Astrocyte (in vitro differentiated cells and primary cell): ENCODE data around the gene SST.

Source experiments
- EZH2 ChIP-seq: IDR thresholded peaks from 2 replicates; pipeline ENCODE4 v1.6.1; 2012; ENCODE audit warnings: mild to moderate bottlenecking, low read length, inconsistent platforms; ENCODE audit not compliant: insufficient read depth
- TF ChIP-seq, protein P1 (sequence below): IDR thresholded peaks from 2 replicates; pipeline ENCODE4 v1.5.1; 2011; ENCODE audit warnings: low read depth, mild to moderate bottlenecking, inconsistent platforms, low read length, moderate library complexity; ENCODE audit not compliant: insufficient read depth

DNA sequence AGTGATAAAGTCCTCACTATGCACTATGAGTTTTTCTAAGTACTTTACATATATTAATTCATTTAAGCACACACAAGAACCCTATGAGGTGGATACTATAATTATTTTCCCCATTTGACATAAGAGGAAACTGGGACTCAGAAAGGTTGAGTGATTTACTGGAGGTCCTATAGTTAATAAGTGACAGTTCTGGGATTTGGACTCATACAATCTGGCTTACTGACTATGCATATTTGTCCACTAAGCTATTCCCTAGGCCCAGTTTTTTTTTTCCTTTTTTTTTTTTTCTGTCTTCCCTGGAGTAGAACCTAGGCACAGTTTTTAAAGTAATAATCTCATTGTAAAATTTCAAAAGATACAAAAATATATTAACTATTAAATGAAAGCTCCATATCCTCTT lies 38.5 kb upstream of the SST start:
- TF ChIP-seq, protein P1, sequence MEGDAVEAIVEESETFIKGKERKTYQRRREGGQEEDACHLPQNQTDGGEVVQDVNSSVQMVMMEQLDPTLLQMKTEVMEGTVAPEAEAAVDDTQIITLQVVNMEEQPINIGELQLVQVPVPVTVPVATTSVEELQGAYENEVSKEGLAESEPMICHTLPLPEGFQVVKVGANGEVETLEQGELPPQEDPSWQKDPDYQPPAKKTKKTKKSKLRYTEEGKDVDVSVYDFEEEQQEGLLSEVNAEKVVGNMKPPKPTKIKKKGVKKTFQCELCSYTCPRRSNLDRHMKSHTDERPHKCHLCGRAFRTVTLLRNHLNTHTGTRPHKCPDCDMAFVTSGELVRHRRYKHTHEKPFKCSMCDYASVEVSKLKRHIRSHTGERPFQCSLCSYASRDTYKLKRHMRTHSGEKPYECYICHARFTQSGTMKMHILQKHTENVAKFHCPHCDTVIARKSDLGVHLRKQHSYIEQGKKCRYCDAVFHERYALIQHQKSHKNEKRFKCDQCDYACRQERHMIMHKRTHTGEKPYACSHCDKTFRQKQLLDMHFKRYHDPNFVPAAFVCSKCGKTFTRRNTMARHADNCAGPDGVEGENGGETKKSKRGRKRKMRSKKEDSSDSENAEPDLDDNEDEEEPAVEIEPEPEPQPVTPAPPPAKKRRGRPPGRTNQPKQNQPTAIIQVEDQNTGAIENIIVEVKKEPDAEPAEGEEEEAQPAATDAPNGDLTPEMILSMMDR = no peak
- TF ChIP-seq EZH2 = no peak
